ENCODE measurements around the gene PTPRE. TPM values are rescaled to one million over a fixed set of nuclear protein-coding genes. Genes with fewer than 3 reads are reported as not detected.

PTPRE gene
- total RNA-seq, 1 donor from 2014 or later: 35.7 TPM

DNA sequence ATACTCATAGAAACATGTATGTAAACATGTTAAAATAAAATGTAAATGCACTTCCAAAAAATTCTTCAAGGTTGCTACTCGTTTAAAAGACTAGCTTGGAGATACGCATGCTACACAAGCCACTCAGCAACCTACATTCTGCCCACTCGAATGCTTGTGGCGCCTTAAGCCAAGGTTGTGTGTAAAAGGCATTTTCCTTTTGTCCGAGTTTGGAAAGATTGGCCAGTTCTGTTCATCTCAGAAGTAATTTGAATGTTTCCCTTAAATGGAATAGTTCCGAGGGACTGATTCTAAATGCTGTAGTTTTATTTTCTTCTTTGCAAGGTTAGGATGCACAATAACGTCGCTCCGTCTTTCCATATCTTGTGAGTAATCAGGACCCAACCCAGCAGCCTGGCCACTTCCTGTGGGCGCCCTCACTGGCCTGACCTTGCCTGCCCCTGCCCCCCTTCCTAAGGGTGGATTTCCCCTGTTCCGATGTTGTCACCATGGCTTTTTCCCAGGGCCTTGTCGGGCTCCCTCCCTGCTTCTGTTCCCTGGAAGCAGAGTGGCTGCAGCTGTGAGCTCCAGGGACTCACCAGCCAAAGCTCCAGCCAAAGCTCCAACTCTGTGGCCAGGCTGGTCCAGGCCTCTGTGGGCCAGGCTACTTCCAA is 70.6 kb downstream of the PTPRE start:
- intact Hi-C loops (cut with micrococcal nuclease): no loop called here

DNA sequence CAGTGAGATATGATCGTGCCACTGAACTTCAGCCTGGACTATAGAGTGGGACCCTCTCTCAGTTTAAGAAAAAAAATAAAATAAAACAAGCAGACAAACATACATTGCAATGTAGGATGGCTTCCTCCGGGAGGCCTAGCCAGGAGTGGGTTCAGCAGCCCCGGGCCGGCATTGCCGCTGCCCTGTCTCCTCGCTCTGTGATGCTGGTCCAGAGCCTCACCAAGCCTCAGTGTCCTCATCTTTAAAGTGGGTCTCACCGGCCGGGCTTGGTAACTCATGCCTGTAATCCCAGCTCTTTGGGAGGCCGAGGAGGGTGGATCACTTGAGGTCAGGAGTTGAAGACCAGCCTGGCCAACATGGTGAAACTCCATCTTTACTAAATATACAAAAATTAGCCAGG is 71.6 kb downstream of the PTPRE start:
- intact Hi-C loops (cut with micrococcal nuclease): no loop called here

DNA sequence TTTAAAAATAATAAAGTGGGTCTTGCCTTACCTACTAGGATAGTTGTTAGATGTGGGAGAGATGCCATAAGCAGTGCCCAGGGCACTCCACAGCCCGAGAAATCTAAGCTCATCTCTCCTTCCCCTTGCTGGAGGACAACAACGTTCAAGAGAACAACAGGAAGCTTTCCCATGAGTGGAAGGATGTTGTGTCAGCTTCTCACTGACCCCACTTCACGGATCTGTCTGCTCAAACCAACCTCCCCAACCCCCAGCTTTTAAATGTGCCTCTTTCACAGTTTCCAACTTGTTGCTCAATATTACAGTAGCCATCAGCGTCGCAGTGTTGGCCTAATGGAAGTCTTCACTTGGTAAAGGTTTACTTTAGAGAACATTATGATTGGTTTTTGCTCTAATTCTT is 72.1 kb downstream of the PTPRE start:
- intact Hi-C loops (cut with micrococcal nuclease): no loop called here

DNA sequence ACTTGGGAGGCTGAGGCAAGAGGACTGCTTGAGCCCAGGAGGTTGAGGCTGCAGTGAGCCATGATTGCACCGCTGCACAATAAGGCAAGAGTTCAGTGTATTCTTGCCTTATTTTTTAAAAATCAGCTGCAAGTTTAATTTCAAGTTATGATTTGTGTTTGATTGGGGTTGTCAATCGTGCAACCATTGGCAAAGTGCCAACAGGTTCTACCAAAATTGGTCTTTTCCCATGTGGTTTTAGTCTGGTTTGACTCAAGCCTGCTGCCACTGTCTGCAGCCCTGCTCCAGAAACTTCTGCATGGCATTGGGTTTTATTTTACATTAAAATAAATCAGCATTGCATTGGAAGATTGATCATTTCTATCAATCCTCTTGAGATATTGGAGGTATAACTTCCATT is 72.7 kb downstream of the PTPRE start:
- intact Hi-C loops (cut with micrococcal nuclease): no loop called here

DNA sequence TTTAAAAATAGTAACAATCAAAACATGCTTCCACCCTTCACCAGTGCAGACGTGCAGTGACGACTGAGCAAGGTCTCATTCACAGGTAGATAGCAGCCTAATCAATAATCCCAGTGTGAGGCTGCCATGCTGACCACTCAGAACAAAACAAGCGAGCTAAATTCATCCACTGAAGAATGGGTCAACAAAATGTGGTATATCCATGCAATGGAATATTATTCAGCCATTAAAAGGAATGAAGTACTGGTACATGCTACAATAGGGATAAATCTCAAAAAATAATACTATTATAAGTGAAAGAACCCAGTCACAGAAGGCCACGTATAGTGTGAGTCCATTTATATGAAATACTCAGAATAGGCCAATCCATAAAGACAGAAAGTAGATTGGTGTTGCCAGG is 74.0 kb downstream of the PTPRE start:
- intact Hi-C loops (cut with micrococcal nuclease): no loop called here

DNA sequence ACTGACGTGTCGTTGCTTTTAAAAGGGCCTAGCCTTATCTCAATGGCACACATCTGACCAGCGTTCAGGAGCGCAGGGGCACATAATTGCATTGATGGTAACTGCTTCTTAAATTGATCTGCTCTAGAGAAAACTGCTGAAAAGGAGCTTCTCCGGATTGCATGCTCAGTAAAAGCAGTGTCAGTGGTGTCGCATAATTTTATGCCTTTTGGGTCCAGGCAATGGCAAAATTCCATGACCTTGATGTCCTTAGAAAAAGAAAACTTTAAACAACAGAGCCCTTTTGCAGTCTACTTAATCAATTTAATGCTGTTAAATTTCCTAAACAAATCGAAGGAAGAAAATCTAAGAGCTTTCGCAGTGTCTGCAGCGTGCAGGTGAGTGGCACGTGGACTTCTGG is 75.7 kb downstream of the PTPRE start:
- intact Hi-C loops (cut with micrococcal nuclease): no loop called here

DNA sequence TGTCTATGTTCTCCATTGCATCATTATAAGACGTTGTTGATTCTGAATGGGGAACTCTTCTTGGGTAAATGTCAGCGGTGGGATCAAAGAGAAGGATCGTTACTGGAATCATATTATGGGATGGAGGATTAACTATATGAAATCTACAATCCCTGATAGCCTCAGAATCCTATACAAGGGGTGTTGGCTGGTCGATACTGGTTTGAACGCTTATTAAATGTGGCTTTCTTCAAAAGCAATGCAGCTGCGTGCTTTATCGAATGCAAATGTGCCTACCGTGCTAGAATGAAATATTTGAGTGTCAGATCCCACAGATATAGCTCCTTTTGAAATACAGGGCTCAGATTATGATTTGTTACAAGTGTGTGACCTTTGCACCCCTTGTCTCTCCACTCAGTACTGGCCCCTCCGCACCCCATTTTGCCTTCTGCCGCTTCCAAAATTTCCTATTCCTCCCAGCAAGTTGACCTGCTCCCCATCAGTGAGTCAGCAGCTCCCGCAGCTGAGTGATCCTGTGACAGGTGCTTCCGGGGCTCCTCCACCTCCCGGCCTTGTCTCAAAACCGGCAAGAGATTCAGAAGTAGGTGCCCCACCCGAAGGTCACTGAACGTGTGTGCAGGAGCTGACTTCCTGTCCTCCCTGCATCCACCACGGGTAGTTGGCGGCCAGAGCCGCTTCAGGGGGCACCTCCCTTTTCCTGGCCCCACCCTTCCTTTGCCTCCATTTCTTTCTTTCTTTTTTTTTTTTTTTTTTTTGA is 76.6 kb downstream of the PTPRE start:
- intact Hi-C loops (cut with micrococcal nuclease): no loop called here

DNA sequence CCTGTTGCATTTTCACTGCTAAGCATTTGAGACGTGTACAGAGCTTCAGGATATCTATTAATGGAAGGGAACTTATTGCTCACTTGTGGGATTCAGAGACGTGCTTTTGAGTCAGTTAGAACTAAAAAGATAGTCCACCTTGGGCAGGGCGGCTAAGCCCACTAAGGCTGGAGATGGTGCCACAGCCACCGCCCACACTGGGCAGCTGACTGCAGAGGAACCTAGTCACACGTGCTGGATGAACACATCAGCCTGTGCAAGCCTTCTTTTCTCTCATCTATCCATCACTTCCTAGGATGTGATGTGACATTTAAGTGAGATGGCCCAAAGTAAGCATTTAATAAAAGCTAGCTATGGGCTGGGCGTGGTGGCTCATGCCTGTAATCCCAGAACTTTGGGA is 78.0 kb downstream of the PTPRE start:
- intact Hi-C loops (cut with micrococcal nuclease): no loop called here

DNA sequence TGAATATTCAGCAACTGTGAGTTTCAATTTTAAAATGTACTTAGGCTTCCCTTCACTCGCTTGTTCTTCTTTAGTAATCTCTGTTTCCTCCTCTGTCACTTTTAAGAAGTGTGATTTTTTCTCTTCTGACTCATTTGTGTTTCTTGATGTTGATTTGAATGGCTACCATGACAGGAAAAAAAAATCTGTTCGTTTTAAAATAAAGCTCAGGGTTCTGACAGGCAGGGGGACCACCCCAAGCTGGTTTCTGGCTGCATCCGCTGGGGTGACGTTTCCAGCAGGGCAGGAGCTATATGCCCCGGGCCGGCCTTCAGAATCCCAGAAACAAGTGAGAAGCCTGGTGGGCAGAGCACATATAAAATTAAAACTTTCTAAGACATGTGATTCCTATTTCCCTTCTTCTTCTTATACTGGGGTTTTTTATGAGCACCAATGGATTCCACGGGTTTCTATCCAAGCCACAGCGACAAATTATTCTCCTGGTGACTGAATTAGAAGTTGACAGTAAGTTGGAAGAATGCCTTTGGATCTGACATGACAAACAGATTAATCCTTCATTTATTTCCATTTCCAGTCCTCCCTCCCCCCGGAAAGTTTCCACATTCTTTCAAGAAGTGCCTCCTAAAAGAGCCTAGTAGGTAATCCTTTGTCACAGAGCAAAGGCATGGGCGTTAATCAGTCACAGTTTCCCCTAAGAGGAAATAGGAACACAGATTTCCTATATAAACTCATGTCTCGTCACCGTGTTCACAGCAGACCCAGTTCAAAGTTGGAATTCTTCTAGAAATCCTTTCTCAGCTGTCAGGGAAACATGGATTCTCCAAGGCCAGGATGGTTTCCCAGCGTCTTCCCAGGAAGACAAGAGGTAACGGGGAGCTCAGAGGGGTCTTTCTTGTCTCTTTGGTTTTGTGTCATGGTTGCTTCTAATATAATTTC is 79.9 kb downstream of the PTPRE start:
- intact Hi-C loops (cut with micrococcal nuclease): no loop called here

DNA sequence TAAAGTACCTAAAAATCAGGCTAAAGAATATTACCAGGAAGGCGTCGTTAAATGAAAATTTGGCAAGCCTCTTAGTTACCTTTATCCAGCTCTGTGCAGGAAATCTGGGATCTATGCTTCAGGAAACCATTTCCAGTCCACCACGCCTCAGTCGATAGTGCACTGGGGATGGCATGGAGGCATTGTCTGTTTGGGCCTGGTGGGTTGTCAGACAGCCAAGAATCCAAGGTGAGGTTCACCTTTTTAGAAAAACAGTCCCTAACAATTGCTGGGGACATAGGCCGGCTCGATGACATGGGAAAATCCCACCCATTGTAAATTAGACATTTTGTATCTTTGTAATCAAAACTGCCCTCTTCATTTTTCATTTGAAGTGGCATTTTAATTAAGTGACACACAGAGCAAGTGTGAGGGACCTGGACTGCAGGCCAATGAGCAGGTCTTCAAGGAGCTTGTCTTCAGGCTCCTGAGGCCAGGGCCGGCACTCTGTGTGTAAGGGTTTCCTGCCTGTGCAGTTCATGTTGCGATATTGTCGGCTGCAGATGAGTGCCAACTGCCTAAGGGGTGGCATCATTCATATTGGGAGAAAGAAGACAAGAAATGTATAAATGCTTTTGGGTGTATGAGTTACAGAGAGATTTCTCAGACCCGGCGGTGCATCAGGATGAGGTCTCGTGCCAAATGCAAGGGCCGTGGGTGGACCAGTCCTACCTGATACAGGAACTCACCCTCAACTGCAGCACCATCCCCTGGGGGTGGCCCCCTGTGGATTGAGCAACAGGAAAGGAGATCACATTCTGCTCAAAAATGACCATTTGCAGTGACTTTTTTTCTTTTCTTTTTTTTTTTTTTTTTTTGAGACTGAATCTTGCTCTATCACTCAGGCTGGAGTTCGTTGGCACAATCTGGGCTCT is 80.8 kb downstream of the PTPRE start:
- intact Hi-C loops (cut with micrococcal nuclease): no loop called here

DNA sequence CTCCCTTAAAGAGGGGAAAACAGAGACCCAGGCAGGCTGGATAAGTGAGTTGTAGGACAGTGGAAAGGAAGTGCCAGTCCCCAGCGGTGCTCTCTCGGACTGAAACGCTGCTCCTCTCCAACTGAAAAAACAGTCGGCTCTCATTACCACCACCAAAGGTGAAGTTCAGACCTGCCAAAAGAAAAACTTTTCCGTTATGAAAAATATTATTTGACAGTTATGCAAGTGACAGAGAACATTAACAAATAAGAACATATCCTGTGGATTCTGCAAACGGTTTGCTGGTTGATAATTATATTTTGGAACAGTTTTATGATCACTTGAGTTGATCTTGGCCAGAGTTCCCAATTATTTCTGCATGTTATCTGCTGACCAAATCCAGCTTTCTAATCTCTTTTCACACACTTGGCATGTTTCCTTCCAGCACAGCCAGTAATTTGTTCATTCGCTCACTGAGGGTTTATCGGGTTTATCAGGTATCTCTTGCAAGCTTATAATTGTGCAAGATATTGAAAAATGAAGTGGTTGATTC is 82.6 kb downstream of the PTPRE start:
- intact Hi-C loops (cut with micrococcal nuclease): loop anchor here (2.0 to 5.0 kb wide), 2 partner anchors 79 to 82 kb away; partner anchors contain the start of gene PTPRE

DNA sequence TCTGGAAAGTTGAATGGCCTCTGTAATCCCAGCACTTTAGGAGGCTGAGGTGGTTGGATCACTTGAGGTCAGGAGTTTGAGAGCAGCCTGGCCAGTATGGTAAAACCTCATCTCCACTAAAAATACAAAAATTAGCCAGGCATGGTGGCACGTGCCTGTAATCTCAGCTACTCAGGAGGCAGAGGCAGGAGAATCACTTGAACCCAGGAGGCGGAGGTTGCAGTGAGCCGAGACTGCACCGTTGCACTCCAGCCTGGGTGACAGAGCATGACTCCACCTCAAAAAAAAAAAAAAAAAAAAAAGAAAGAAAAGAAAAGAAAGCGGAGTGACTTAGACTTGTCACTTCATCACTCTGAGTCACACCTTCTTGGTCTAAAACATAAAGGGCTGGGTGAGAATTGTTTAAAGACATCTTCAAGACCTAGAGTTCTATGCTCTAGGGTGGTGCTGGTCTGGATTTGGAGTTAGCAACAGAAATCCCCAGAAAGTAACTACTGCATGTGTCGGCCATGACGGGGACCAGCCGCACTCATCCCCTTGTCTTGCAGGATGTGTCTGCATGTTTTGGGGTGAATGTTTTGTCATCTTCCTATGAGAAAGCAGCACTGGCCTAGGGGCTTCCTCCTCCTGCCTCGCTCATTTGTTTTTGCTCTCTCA is 83.4 kb downstream of the PTPRE start:
- intact Hi-C loops (cut with micrococcal nuclease): loop anchor here (2.0 to 5.0 kb wide), 2 partner anchors 79 to 83 kb away; partner anchors contain the start of gene PTPRE

DNA sequence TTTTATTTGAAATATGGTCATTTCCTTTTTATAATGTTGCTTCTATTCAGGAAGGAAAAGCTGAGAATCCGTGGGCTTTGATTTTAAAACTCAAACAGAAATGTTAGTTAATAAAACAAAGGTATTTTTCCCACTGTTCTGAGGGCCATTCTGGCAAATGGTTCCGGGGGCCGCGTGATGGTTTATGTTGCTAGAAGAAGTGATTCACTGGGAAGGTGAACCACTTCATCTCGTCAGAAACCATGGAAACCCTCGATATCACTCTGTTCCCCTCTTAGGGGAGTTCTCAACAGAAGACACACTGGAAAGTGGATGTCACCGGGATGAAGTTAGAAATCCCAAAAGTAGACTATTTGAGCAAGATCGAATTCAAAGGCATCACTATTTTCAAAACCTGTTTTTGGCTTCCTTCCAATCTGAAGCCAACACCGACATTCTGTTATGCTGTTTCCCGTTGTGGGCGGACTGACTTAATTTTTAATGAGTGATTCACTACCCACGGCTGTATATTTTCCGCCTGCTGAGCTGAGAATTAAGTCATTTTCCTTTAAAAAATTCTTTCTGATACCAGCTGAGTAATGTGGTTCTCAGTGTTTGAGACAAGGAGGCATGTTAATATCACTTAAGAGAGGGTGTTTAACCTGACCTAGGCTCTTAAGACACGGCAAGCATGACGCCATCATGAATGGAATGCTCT is 84.1 kb downstream of the PTPRE start:
- intact Hi-C loops (cut with micrococcal nuclease): loop anchor here (1.0 to 5.0 kb wide), 4 partner anchors 20 to 84 kb away; partner anchors contain the start of gene PTPRE

DNA sequence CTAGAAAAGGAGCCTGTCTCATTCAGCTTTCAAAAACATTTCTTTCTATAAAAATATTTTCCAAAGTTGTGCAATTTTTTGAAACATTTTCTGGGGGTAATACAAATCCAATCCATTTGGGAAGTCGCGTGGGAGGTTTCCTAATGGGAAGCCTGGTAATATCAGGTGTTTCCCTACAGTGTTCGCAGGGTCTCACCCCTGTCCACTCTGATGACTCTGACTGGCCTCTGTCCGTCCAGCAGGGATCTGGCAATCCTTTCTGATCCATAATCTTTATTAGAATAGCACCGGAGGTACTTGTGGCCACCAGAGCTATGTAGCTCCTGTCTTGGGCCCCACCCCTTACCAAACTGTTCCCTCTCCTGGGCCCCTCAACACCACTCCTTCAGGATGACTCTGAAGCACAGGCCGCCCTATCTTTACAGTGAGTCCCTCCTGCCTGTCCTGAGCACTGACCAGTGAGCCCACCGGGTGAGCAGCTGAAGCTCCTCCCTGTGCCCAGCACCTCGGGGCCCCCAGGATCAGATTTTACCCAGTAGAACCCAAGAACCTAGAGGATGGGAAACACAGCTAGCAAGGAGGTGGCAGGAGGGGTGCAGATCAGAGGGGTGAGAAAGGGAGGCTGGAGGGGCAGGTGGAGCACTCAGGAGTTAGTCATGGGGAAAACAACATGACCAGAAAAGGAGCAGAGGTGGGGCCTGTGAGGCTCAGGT is 84.8 kb downstream of the PTPRE start:
- intact Hi-C loops (cut with micrococcal nuclease): loop anchor here (1.0 to 5.0 kb wide), 4 partner anchors 20 to 84 kb away; partner anchors contain the start of gene PTPRE

DNA sequence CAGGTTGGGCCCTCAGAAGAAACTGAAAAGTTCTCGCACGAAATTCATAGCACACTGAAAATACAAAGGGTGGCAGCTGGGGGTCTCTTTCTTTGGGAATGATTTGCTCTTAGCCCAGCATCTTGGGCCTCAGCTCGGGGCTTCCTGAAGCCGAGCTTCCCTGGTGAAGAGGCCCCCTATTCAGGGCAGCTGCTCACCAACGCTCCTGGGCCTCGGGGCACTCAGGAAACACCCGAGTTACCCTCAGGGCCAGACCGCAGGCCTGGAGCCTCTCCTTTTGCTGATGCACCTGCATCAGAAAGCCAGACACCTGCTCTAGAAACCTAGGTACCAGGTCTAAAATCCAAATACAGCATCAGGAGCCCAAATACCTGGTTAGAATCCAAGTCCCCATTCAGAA is 85.5 kb downstream of the PTPRE start:
- intact Hi-C loops (cut with micrococcal nuclease): loop anchor here (5.0 kb wide), 1 partner anchor 85 kb away; the partner anchor contains the start of gene PTPRE

DNA sequence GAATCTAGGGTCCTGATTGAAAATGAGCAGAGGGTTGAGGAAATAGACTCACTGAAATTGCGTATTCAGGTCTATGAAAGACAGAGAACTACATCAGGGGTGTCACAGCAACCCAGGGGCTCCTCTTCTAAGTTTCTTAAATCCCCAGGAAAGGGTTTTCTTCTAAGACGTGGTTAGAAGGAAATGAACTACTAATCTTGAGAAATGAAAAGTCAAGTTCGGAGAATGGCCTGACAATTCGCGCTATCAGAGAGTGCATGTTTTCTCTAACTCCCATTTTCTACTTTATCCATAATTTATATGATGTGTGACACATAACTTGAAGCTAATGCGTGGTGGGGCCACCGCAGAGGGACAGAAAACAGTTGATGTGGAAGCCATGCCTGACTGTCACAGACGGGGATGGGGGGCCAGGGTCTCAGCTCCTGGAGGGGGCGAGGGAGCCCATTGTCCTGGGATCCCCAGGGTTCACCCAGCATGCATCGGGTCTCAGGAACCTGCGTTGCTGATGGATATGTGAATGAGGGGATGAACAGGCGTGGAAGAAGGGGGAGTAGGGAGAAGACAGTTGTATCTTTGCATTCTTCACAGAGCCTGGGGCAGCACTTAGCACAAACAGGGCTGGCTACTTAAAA is 86.3 kb downstream of the PTPRE start:
- intact Hi-C loops (cut with micrococcal nuclease): loop anchor here (5.0 kb wide), 1 partner anchor 86 kb away; the partner anchor contains the start of gene PTPRE

DNA sequence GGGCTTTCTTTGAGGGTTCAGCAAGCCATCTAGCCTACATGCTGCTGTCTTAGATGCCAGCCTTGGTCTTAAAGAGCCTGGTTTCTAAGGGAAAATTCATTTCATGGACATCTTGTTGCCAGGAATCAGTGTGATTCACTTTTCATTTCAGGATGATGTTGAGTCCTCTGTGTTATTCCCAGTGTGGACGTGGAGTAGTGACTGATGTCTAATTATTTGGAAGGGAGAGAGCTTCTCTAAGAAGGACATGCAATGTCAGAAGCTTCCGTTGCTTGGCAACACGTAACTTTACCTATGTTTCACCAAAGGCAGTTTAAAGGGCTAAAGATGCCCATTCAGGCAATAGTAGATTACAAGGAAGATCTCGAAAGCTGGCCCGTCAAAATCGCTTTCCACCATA is 89.0 kb downstream of the PTPRE start:
- intact Hi-C loops (cut with micrococcal nuclease): no loop called here

DNA sequence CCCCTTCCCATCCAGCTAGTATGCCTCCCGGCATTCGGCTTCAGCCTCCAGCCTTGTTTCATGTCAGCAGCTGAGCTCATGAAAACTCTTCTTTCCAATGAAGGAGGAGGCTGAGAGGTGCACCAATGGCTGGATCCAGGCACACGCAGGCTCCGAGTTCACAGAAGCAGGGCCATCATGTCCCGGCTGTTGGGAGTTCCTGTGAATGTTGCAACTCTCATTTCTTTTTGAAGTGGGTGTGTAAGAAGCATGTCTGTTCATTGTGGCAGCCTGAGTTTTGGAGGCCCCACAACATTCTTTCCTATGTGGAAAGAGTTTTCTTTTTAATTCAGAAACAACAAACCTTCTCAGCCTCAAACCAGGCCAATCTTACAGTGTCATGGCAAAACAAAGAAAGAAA is 89.7 kb downstream of the PTPRE start:
- intact Hi-C loops (cut with micrococcal nuclease): no loop called here

Measured in T-helper 1 cell treated with Interleukin-12 subunit alpha and Interleukin-12 subunit beta and Interleukin-4 antibody, amounts not matched to agents 30 ng/mL and 1 ng/mL, for 36 hours (primary cell).